HG03095 (cell line): ENCODE measurements around the gene TTLL13.

ENCODE experiments used
- ATAC-seq: cut with Tn5 transposase; IDR thresholded peaks from one replicate; pipeline ENCODE4 v1.9.1; 2021; ENCODE audit warnings: moderate library complexity; ENCODE audit not compliant: unreplicated experiment

The TTLL13 gene, protein sequence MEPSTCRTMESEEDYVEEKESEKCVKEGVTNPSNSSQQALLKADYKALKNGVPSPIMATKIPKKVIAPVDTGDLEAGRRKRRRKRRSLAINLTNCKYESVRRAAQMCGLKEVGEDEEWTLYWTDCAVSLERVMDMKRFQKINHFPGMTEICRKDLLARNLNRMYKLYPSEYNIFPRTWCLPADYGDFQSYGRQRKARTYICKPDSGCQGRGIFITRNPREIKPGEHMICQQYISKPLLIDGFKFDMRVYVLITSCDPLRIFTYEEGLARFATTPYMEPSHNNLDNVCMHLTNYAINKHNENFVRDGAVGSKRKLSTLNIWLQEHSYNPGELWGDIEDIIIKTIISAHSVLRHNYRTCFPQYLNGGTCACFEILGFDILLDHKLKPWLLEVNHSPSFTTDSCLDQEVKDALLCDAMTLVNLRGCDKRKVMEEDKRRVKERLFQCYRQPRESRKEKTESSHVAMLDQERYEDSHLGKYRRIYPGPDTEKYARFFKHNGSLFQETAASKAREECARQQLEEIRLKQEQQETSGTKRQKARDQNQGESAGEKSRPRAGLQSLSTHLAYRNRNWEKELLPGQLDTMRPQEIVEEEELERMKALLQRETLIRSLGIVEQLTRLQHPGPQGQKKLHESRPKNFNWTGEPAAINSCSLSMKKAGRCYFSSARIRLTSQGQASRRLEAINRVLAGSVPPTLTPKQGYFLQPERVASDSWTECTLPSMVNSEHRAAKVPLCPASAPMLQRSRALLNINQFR

DNA sequence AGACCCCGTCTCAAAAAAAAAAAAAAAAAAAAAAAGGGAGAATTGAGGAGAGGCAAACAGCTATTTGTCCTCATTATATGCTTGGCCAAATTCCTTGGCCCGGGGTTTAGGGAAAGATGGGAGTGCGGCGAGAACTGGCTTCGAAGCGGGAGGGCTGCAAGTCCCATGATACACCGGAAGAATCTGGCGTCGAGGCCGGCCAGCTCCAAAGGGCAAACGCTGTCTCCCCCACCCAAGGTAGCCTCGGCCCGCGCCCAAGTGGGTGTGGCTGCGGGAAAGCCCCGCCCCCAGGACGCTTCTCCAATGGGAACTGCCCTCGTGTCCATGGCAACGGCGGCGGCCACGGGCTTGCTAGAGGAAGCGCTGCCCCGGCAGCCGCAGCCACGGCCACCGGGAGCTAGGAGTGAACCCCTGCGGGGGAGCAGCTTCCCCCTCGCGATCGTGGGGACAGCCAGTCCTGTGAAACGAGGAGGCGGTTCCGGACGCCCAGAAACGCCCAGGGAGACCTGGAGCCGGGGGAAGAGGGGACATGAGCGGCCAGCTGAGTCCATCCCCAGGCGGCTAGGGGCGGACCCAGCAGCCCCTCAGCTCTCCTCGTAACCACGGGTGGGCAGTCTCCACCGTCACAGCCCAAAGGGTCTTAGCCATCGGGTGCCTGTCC is at the start of gene TTLL13:
Gene TTLL13 (plus strand): TSS at position 354 of the 661 bp plus-strand sequence. CDS start 1,075 bp downstream, outside the sequence.
- ATAC-seq = peak; percentile 62

DNA sequence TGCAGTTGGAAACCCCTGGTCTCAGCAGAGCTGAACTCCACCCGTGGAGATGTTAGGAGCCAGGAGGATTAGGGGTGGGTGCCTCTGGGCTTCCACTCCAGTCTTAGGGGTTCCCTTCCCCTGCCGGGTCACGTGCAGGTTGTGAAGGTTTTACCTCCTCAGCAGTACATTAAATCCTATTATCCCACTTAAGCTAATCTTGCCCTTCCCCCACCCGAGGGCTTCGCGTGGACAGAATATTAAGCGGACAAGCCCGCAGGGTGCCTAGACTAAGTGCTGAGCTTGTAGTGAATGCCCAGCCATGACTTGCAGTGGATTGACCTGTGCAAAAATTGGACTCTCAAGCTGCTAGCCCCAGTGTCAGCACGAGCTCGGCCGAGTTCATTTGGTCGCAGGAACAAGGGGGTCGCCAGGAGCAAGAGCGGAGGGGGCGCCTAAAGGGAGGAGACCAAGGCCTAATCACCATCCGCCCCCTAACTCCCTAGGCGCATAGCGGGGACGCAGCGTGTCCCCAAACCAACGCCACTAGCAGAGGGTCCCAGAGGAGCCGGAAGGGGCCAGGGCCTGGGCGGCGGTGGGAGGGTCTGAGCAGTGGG is 48.7 kb upstream of the TTLL13 start:
- ATAC-seq = peak; percentile 10

DNA sequence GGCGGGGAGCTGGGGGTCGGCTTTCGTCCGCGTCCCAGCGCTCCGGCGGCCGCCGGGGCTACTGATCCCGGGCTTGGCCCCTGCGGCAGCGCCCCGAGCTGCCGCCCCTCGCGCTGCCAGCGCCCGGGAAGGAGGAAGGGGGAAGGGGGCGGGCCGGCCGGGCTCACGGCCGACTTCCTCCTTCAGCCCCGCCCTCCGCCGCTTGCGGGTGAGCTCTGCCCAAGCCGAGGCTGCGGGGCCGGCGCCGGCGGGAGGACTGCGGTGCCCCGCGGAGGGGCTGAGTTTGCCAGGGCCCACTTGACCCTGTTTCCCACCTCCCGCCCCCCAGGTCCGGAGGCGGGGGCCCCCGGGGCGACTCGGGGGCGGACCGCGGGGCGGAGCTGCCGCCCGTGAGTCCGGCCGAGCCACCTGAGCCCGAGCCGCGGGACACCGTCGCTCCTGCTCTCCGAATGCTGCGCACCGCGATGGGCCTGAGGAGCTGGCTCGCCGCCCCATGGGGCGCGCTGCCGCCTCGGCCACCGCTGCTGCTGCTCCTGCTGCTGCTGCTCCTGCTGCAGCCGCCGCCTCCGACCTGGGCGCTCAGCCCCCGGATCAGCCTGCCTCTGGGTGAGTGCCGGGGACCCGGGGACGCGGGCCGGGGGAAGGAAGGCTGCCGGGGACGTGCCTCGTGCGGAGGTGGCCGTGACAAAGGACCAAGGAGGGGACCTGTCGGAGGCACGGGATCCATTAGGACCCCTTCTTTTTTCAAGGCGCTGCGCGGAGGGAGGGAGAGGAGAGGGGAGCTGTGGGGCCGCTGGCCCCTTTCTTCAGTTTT is 48.0 kb upstream of the TTLL13 start, which contains the start of gene SEMA4B:
Gene SEMA4B (plus strand): TSS at position 201 of the 814 bp plus-strand sequence. CDS start 249 bp downstream, at position 450.
- peak; percentile 86 for ATAC-seq

DNA sequence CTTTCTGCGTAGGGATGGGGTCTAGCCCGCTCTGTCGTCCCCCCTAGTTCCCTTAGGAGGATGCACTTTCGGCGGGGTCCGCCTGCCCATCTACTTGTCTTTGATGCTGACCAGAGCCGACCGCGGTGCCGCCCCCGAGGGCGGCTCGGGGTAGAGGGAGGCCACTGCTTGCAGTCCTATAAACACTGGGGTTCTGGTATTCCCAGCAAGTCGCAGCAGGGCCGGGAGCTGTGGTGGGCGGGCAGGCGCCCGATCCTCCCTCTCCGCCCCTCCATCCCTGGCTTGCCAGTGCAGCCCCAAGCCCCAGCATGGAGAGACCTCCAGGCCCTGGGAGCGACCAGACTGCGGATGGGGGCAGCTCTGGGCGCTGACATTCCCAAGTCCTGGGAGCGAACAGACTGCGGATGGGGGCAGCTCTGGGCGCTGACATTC is 47.4 kb upstream of the TTLL13 start:
- ATAC-seq = no peak

DNA sequence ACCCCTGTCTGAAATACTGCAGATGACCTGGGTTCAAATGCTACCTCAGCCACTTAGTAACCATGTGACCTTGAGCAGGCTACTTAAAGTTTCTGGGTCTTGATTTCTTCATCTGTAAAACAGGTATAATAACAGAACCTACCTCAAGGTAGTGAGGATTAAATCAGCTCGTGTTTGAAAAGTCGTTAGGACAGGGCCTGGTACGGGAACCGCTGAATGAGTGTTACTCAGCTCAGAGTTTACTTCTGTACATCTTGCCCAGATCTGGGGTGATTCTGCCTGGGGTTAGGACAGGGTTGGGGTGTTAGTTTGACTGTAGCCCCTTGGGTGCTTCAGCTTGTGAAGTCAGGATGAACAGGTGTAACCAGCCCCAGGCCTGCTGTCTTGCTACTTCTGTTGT is 46.4 kb upstream of the TTLL13 start:
- ATAC-seq = no peak

DNA sequence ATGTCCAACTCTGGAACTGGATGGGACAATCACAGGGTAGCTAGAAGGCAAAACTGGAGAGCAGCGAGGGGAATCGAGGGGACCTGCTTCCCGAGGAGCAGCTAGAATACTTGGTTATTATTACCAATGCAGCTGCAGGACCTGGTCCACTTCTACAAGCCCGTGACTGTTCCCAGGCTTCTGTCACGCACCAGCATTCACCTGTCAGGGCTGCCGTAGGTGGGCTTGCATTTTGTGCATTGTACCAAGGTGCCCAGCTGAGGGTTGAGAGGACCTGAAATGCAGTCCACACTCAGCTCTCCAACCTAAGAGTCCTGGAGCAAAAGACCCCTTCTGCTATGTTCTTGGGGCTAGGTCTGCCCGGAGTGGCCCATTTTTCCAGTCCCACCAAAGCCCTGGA is 45.9 kb upstream of the TTLL13 start:
- ATAC-seq = no peak

DNA sequence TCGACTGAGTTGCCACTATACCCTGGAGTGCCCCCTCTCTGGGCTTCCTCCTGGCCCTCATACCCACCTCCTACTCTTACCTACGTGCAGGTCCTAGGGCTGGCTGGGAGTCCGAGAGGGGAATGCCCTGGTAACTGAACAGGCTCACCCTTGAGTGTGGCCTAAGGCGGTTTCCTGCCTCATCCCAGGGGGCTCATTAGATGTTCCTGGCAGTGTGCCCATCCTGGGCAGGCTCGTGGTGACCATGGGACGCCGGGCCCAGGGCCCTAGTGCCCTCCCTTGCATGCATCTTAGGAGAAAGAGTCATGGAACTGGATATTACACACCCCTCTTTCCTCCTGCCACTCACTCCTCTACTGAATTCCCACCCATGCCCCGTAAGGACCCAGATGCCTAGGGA is 45.4 kb upstream of the TTLL13 start:
- no peak for ATAC-seq

DNA sequence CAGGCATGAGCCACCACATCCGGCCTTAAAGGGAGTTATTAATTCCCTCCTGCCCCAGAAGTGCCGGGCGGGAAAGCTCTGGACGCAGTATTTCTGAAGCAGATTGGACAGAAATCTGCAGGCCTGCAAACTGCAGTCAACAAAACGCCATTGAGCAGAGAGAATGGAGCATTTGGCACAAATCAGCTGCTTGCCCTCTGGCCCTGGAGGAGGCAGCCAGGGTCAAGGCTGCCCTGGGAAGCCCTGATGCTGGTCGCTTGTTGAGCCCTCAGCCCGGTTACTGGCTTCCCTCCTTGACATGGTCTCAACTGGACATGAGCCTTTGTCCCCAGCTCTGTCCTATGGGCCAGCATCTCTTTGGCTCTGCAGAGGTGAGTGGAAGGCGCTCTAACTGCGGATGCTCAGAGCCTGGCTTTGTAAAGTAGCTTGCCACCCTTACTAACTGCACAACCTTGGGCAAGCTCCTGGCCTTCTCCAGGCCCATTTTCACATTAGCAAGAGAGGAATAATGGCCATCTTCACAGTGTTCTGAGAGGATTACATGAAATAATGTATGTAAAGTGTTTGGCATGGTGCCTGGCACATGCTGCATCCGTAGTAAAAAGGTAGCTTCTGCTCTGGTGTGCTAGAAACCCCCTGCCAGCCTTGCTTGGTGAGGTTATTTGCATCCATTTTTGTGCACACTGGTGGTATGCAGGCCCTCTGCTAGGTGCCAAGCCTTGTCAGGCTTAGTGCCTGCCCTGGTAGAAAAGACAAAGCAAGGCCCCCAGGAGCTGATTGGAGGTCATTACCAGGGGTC is 44.1 kb upstream of the TTLL13 start:
- no peak for ATAC-seq

DNA sequence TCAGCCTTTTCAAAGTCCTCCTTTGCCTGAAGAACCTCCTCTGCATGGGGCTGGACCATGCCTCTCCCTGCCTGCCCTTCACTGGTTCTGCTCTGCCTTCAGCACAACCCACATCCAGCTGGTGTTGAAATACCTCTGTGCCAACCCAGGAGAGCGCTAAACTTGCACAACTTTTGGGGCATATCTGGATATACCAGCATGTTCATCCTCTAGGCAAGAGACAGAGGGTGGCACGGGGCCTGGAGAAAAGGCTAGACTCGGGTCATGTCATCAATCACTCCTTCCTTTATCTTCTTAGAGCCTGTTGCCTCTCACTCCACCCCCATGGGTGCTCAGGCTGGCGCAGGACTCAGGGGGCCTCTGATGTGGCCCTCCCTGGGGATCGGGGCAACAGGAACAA is 43.5 kb upstream of the TTLL13 start:
- ATAC-seq = no peak

DNA sequence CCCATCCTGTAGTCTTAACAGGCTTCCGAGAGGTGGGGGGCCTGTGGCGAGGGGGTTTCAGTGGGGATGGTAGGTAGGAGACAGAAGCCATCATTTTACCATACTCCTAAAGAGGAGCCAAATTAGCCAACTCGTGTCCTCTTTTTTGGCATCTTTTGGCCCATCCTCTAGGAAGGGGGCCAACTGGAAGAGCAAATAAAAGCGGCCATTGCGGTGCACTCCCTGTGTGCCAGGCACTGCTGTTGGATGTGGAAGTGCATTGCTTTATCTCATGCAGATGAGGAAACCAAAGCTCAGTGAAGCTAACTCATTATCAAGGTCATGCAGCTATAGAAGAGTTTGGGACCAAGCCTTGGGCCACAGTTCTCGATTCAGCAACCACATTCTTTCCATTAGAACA is 42.1 kb upstream of the TTLL13 start:
- ATAC-seq = no peak

DNA sequence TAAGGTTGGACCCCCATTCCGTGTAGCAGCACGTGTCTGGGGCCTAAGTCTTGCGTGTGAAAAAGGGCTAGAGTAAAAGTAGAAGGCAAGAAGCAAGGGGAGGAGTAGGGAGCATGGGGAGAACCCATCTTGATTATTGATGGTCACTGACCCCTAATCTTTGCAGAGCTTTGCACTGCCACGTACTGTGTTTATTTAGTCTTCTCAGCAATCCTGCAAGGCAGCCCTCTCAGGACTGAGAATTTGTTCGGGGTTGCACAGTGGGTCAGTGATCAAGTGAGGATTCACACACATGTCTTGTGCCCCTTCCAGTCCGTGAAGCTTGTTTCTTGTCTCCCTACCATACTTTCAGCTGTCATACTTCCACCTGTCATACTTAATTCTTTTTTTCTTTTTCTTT is 41.0 kb upstream of the TTLL13 start:
- ATAC-seq = no peak

DNA sequence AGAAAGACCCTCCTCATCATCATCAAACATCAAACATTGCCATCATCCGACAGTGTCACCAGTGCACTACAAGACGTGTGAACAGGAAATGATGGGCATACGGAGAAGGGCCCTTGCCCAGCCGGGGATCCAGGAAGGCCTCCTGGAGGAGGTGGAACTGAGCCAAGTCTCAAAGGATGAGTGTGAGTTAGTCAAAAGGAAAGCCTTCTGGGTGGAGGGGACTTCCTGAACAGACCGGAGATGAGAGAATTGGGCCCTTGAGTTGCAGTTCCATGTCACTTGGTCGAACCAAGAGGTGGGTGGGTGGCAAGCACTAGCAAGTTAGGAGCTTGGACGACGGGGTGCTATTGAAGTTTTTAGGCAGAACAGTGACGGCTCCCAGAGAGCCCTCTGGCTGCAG is 39.8 kb upstream of the TTLL13 start:
- no peak for ATAC-seq

DNA sequence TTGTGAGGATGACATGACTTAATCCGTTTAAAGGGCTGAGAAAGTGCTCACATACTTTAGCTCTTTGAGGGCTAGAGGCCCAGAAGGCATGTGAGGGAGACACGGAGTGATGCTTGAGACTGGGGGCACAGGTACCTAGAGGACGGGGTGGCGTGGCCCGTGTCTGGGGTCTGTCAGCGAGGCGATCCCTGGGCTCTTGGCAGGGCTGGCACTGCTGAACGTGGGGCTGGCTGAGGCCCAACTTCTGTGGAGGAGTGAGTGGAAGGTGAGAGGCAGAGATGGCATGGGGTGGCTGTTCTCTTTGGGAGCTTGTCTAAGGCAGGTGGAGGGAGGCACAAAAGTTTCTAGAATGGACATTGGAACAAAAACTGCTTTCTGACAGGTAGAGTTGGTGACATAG is 38.8 kb upstream of the TTLL13 start:
- no peak for ATAC-seq

DNA sequence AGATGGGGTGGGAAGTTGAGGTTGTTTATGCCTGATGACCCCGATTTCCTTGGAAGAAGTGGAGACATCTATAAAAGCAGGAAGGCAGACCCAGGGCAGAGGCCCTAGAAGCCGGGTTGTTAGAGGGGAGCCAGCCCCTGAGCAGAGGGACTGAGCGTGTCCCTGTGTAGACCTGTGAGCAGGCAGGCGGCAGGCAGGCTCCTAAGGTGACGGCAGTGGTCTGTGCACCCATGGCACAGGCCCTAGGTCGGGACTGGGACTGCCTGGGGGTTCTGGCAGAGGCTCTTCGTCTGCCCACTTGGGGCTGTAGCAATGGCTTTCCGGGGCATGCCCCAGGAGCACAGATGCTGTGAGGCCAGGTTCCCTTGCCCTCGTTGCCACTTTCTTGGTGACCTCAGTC is 38.3 kb upstream of the TTLL13 start:
- no peak for ATAC-seq

DNA sequence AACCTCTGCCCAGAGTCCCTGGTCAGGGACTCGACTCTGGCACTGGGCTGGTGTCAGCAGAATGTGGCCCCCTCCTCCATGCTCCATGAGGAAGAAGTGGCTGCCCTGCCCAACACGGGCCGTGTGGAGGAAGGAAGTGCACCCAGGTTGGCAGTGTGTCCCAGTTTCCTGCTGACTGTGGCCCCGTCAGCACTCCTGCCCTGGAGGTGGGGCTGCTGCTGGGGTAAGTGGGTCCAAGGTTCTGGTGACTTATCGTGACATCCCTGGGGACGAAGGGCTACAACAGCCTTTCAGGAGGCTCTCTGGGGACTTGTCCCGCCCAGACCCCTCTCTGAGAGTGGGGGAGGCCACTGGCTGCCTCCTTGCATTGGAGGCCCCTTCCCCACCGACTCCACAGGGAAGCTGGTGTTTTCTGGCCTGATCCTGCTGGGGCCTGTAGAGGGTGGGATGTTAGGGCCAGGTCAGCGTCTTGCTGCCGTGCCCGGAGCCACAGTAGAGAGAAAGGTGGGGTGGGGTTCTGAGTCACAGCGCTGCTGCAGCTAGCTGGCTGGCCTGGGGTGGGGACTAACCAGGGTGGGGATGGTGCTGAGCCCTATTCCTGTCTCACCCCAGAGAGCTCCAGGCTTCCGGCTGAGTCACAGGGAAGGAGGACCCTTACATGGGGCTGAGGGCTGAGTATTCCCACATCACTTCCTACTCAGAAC is 37.8 kb upstream of the TTLL13 start:
- ATAC-seq = no peak

DNA sequence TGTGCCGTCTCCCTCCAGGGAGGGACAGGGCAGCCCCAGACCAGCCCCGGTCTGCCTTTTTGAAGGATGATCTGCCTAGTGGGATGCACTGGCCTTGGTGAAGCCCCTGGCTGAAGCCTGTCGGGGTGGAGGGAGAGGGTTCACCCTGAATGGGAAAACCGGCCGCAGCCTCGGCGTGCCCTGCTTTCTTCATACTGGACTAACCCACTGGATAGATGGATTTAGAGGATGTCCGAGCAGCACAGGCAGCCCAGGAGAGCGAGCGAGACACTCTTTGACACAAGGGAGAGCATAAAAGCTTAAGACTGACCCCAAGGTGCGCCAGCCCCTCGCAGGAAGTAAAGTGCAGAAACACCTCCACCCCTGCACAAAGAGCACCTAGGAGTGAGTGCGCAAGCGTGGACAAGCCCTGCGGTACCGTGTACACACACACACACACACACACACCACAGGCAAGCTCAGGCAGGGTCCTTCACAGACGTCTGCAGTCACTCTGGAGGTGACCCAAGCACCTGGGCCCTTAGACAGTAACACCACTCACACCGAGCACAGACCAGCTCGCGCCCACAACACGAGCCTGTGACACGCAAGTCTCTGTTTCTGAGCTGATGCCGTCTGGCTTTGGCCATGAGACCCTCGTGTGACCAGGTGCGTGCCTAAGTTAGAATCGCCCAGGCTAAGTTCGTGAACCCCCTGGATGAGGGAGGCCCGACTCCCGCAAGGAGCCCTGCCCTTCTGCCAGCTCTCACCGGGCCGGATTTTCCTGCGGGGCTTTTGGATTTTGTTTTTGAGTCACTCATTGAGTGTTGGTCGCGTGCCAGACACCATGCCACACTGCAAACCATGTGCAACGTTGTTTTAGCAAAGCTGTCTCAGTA is 36.9 kb upstream of the TTLL13 start:
- no peak for ATAC-seq

DNA sequence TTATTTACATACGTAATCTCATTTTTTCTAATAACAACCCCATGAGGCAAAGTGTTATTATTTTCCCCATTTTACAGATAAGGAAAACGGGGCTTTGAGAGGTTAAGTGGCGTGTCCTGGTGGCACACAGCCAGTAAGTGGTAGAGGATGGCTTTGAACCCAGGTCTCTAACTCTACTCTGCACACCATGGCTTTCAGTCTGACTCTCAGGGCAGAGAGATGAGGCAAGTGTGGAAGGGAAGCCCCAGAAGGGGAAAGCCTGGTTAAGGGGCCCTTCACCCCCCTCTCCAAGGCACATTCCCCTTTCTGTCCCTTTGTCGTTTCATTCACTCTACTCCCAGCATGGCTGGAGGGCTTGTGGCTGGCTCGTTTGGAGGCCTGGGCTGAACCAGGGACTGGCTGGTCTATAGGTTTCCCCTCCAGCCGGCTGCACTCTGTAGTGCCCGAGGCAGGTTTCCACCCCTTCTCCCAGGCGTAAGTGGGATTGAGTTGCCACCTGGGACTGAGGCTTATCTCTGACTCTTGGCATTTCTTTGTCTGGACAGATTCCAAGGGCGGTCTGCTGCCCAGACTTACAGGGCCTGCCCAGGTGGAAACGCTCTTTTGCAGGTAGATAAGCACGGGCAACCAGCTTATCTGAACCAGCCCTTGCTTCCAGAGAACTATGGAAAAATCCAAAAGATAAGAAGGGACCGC is 36.1 kb upstream of the TTLL13 start:
- ATAC-seq = no peak
